H1 (cell line): ENCODE results near the gene BAHD1. TPM values are rescaled to one million over a fixed set of nuclear protein-coding genes. Genes with fewer than 3 reads are reported as not detected.

ENCODE experiments used
- CTCF ChIA-PET: fragments of 300-600 bp; sonication (Branson Sonifier 250); formaldehyde crosslinking; loops from one replicate; lab custom pipeline; 2021; ENCODE audit not compliant: partially characterized antibody; lab: Charles Lee
- POLR2A ChIA-PET: fragments of 300-600 bp; sonication (Branson Sonifier 250); formaldehyde crosslinking; loops from one replicate; lab custom pipeline; 2021; ENCODE audit warnings: inconsistent platforms; ENCODE audit not compliant: partially characterized antibody; lab: Charles Lee
- DNase-seq, 2 experiments: peaks; one replicate each; pipeline versions ENCODE4 v3.0.0 to v3.0.0-alpha.2; 2010 to 2022; ENCODE audit warnings: low spot score in 2 of 2, low read depth in 1 of 2, mixed read lengths in 1 of 2
- FAIRE-seq: peaks from 2 replicates; lab custom pipeline; 2011; peaks lifted over from hg19 to GRCh38; lab: Jason Lieb, UNC
- H2AFZ ChIP-seq: 2 replicates; pipeline ENCODE4 v1.8.1; 2012; ENCODE audit warnings: low read length, inconsistent platforms
- H2AK5ac ChIP-seq: 2 replicates; pipeline ENCODE4 v1.6.1; 2013; ENCODE audit warnings: low read depth, low read length
- H2BK120ac ChIP-seq: replicated peaks from 2 replicates; pipeline ENCODE3; 2013; ENCODE audit warnings: low read depth, low read length, inconsistent platforms
- H2BK12ac ChIP-seq: 2 replicates; pipeline ENCODE4 v1.6.1; 2013; ENCODE audit warnings: low read depth, low read length
- H2BK15ac ChIP-seq: 2 replicates; pipeline ENCODE4 v1.6.1; 2013; ENCODE audit warnings: low read length
- H2BK20ac ChIP-seq: 2 replicates; pipeline ENCODE4 v1.6.1; 2013; ENCODE audit warnings: low read length
- H2BK5ac ChIP-seq: 2 replicates; pipeline ENCODE4 v1.6.1; 2013; ENCODE audit warnings: low read depth, low read length
- H3K14ac ChIP-seq: 2 replicates; pipeline ENCODE4 v1.6.1; 2013; ENCODE audit warnings: inconsistent platforms; ENCODE audit not compliant: insufficient read length
- H3K18ac ChIP-seq: 2 replicates; pipeline ENCODE4 v1.6.1; 2013; ENCODE audit warnings: low read length; ENCODE audit errors: extremely low read depth
- H3K23ac ChIP-seq: 2 replicates; pipeline ENCODE4 v1.6.1; 2013; ENCODE audit warnings: inconsistent platforms; ENCODE audit not compliant: insufficient read length
- H3K23me2 ChIP-seq: 2 replicates; pipeline ENCODE4 v1.6.1; 2013; ENCODE audit warnings: low read depth, low read length
- H3K27ac ChIP-seq: 2 replicates; pipeline ENCODE4 v1.6.1; 2011; ENCODE audit warnings: low read depth, low read length, inconsistent platforms
- H3K27me3 ChIP-seq, 4 experiments: replicated peaks in 1 of 4; 1 replicate in 1 of 4; 2 replicates in 3 of 4; pipeline versions ENCODE4 v1.6.1 to v1.8.1; 2011 to 2013; ENCODE audit warnings: low read length in 3 of 4, mild to moderate bottlenecking in 3 of 4, inconsistent platforms in 2 of 4, mixed read lengths in 2 of 4, moderate library complexity in 1 of 4; ENCODE audit not compliant: control insufficient read depth in 3 of 4, insufficient read depth in 3 of 4; ENCODE audit errors: extremely low read depth in 1 of 4
- H3K36me3 ChIP-seq, 4 experiments: 2 replicates each; pipeline versions ENCODE4 v1.6.1 to v1.8.1; 2011 to 2013; ENCODE audit warnings: mild to moderate bottlenecking in 4 of 4, low read length in 3 of 4, moderate library complexity in 2 of 4, control low read depth in 1 of 4, inconsistent platforms in 1 of 4; ENCODE audit not compliant: insufficient read depth in 4 of 4, control insufficient read depth in 2 of 4
- H3K4ac ChIP-seq: replicated peaks from 2 replicates; pipeline ENCODE3; 2013; ENCODE audit warnings: low read length, low read depth, mixed read lengths, inconsistent platforms; ENCODE audit not compliant: insufficient read length
- H3K4me1 ChIP-seq, 4 experiments: replicated peaks in 1 of 4; 1 replicate in 1 of 4; 2 replicates in 3 of 4; pipeline versions ENCODE4 v1.6.1 to v1.8.1; 2011 to 2013; ENCODE audit warnings: low read length in 3 of 4, inconsistent platforms in 2 of 4, mixed read lengths in 1 of 4; ENCODE audit not compliant: insufficient read depth in 4 of 4, control insufficient read depth in 3 of 4
- H3K4me2 ChIP-seq, 2 experiments: 2 replicates each; pipeline versions ENCODE4 v1.6.1 to v1.8.1; 2011 to 2013; ENCODE audit warnings: low read depth in 2 of 2, low read length in 2 of 2, control low read depth in 1 of 2, inconsistent platforms in 1 of 2, mild to moderate bottlenecking in 1 of 2; ENCODE audit not compliant: insufficient read depth in 1 of 2
- H3K4me3 ChIP-seq, 4 experiments: fragments of 200-600, 300-600 bp in 1 of 4; sonication (generic), shearing (Covaris generic), sonication (Bioruptor Twin) in 1 of 4; 2 replicates each; pipeline versions ENCODE4 v1.5.1 to v1.8.1; 2011 to 2016; ENCODE audit warnings: low read length in 4 of 4, low read depth in 3 of 4, control low read depth in 2 of 4, inconsistent platforms in 2 of 4, mild to moderate bottlenecking in 2 of 4, mixed read lengths in 1 of 4, moderate library complexity in 1 of 4; ENCODE audit not compliant: insufficient read depth in 2 of 4; ENCODE audit errors: extremely low read depth in 1 of 4
- H3K56ac ChIP-seq: replicated peaks from 2 replicates; pipeline ENCODE3; 2013; ENCODE audit warnings: low read depth, mild to moderate bottlenecking, mixed read lengths, low read length, inconsistent platforms; ENCODE audit not compliant: insufficient read length
- H3K79me1 ChIP-seq: 2 replicates; pipeline ENCODE4 v1.6.1; 2013; ENCODE audit warnings: low read depth, low read length, control low read depth
- H3K79me2 ChIP-seq, 2 experiments: 2 replicates each; pipeline versions ENCODE4 v1.6.1 to v1.8.1; 2012 to 2013; ENCODE audit warnings: low read length in 2 of 2, mild to moderate bottlenecking in 2 of 2, inconsistent platforms in 1 of 2; ENCODE audit not compliant: insufficient read depth in 2 of 2, control insufficient read depth in 1 of 2
- H3K9ac ChIP-seq, 4 experiments: replicated peaks in 1 of 4; 1 replicate in 1 of 4; 2 replicates in 3 of 4; pipeline versions ENCODE4 v1.6.1 to v1.8.1; 2011 to 2013; ENCODE audit warnings: low read depth in 3 of 4, low read length in 3 of 4, control low read depth in 2 of 4, mild to moderate bottlenecking in 2 of 4, moderate library complexity in 2 of 4, inconsistent platforms in 1 of 4; ENCODE audit errors: extremely low read depth in 1 of 4
- H3K9me3 ChIP-seq, 2 experiments: 2 replicates each; pipeline versions ENCODE4 v1.6.1 to v1.8.1; 2012 to 2013; ENCODE audit warnings: mild to moderate bottlenecking in 2 of 2, moderate library complexity in 2 of 2, control low read depth in 1 of 2, inconsistent platforms in 1 of 2, low read depth in 1 of 2, low read length in 1 of 2, mixed read lengths in 1 of 2; ENCODE audit not compliant: insufficient read depth in 2 of 2
- H4K20me1 ChIP-seq, 2 experiments: replicated peaks in 1 of 2; 2 replicates each; pipeline versions ENCODE3 to v1.8.1; 2011 to 2013; ENCODE audit warnings: inconsistent platforms in 2 of 2, low read length in 2 of 2, mild to moderate bottlenecking in 1 of 2; ENCODE audit not compliant: insufficient read depth in 2 of 2, control insufficient read depth in 1 of 2
- H4K5ac ChIP-seq: 2 replicates; pipeline ENCODE4 v1.6.1; 2013; ENCODE audit warnings: low read length, low read depth, mixed read lengths, inconsistent platforms; ENCODE audit not compliant: insufficient read length
- H4K8ac ChIP-seq: 2 replicates; pipeline ENCODE4 v1.8.0; 2013; ENCODE audit warnings: mild to moderate bottlenecking, moderate library complexity, low read length, inconsistent platforms; ENCODE audit not compliant: insufficient read depth; ENCODE audit errors: extremely low read depth
- H4K91ac ChIP-seq: replicated peaks from 2 replicates; pipeline ENCODE3; 2013; ENCODE audit warnings: low read length, mixed read lengths, inconsistent platforms; ENCODE audit not compliant: insufficient read length
- CBX8 ChIP-seq: fragments of 300-800, 300-1000 bp; sonication (generic); IDR thresholded peaks from 2 replicates; pipeline ENCODE4 v1.7.1; 2016; ENCODE audit warnings: low read depth, low read length, borderline replicate concordance
- GTF2F1 ChIP-seq: IDR thresholded peaks from 2 replicates; pipeline ENCODE4 v1.6.1; 2012; ENCODE audit warnings: low read depth, low read length, improper control_type of control experiment, borderline replicate concordance
- WGBS, 2 experiments: shearing (Covaris generic) in 1 of 2; methylation state at CpG; one replicate each; pipeline versions ENCODE4 v1.1.6 to v1.1.7; 2013 to 2015; ENCODE audit warnings: low lambda C conversion rate in 2 of 2, mixed read lengths in 2 of 2, inconsistent platforms in 1 of 2, low coverage in 1 of 2, missing lambda C conversion rate in 1 of 2; ENCODE audit not compliant: insufficient replicate concordance in 2 of 2, insufficient coverage in 1 of 2, insufficient read length in 1 of 2; ENCODE audit errors: extremely low coverage in 1 of 2, missing lambda C conversion rate in 1 of 2; 5-methylcytosine and 5-hydroxymethylcytosine counted together
- polyA plus RNA-seq, 7 experiments: library from polyadenylated mRNA; depleted of rRNA in 3 of 7; stranded (reverse) in 5 of 7; unstranded in 2 of 7; fragments of >200 nt in 5 of 7; fragments of 200-250 nt in 2 of 7; gene quantifications; 1 replicate in 5 of 7; 2 replicates in 1 of 7; 4 replicates in 1 of 7; pipeline versions ENCODE4 v1.2.1 to v1.2.3, GENCODE V29; 2011 to 2013; ENCODE audit warnings: missing spikeins in 2 of 7, mixed read lengths in 2 of 7
- total RNA-seq: library from RNA; stranded (reverse); fragmentation: NEBNext Ultra II Directional; extraction: Animal tissue kit (Norgen Biotek cat#: 25700); gene quantifications from 2 replicates; pipeline ENCODE4 v1.2.1, GENCODE V29; 2021

Gene BAHD1
- total and polyA plus RNA-seq, 2 of the 8 experiments (the other 6 are each of a cell fraction or from before 2014, with no cell fraction given) = 15.0 to 38.9 TPM

GRCh38 chr15:40501487-40501886 is 60.7 kb downstream of the BAHD1 start:
- Histone ChIP-seq H3K4me3 (no peak overlapping the region), H3K27me3 (no peaks in the 10 kb centered on the region; a peak in 1 of 7 replicates), H3K27ac (no peak overlapping the region), H3K23me2 (no peaks in the 10 kb centered on the region), H2BK20ac (no peak overlapping the region), H2BK15ac (no peak overlapping the region), H3K14ac (no peak overlapping the region), H3K79me1 (no peaks in the 10 kb centered on the region), H2AFZ (no peak overlapping the region), H3K56ac (no peak overlapping the region), H2BK12ac (no peak overlapping the region), H3K18ac (no peak overlapping the region), H3K79me2 (no peaks in the 10 kb centered on the region), H3K9me3 (no peaks in the 10 kb centered on the region), H2BK5ac (no peak overlapping the region), H3K36me3 (no peaks in the 10 kb centered on the region), H3K4me2 (no peak overlapping the region), H3K23ac (no peak overlapping the region), H4K91ac (no peak overlapping the region), H2AK5ac (no peak overlapping the region), H4K20me1 (peaks cover 0 to 2% of the 10 kb centered on the region in 2 experiments), H2BK120ac (no peak overlapping the region), H3K4me1 (no peaks in the 10 kb centered on the region), H3K9ac (no peak overlapping the region), H4K5ac (no peak overlapping the region), H3K4ac (no peak overlapping the region), H4K8ac (no peak overlapping the region)
- WGBS, 2 experiments = 71% methylated on average over 4 of the region's 6 CpGs; no CpG with 5 or more reads in 1 of the 2 experiments
- DNase-seq (no peak), FAIRE-seq (no peak)
- POLR2A ChIA-PET = no interaction called here
- TF ChIP-seq CBX8 (no peak), GTF2F1 (no peak)
- TF ChIP-seq, all 59 proteins: peak for 0
- CTCF ChIA-PET = interaction anchor here (0.6 to 1.1 kb wide), 4 partner anchors 23 to 57 kb away, joined by 3 to 4 read pairs (median 3); no protein-coding TSS in a partner anchor
